B cell (primary cell): Measurements from ENCODE around the gene TIAL1. TPM values are rescaled to one million over a fixed set of nuclear protein-coding genes. Genes with fewer than 3 reads are reported as not detected.

Experiments
- ATAC-seq: fragments of 200-7000 bp; cut with Tn5 transposase; one replicate; pipeline ENCODE4 v1.10.0; 2021; ENCODE audit warnings: low read depth, mild to moderate bottlenecking, moderate number of reproducible peaks, moderate library complexity
- CTCF ChIA-PET: fragments of 350-600 bp; sonication (Branson Sonifier 250); formaldehyde crosslinking; loops from one replicate; lab custom pipeline; 2021; ENCODE audit warnings: antibody characterized with exemption, inconsistent platforms; lab: Charles Lee
- POLR2A ChIA-PET: fragments of 350-600 bp; sonication (Branson Sonifier 250); formaldehyde crosslinking; loops from one replicate; lab custom pipeline; 2021; ENCODE audit warnings: antibody characterized with exemption; lab: Charles Lee
- DNase-seq: peaks from one replicate; pipeline ENCODE4 v3.0.0; 2013
- H2AFZ ChIP-seq: 2 replicates; pipeline ENCODE4 v1.6.1; 2012; ENCODE audit warnings: mild to moderate bottlenecking, low read depth, low read length; ENCODE audit not compliant: insufficient read depth, poor library complexity, severe bottlenecking
- H3K27ac ChIP-seq, 2 donors: 1 replicate in 1 of 2; 2 replicates in 1 of 2; pipeline ENCODE4 v1.5.1; 2012 to 2013; ENCODE audit warnings: low read length in 2 of 2, mild to moderate bottlenecking in 2 of 2, moderate library complexity in 1 of 2
- H3K27me3 ChIP-seq, 4 experiments: fragments of 200-600 bp in 1 of 4; sonication (generic) in 1 of 4; replicated peaks in 1 of 4; 1 replicate in 2 of 4; 2 replicates in 2 of 4; pipeline versions ENCODE4 v1.6.1 to v1.7.0; 2013 to 2016; ENCODE audit warnings: low read length in 3 of 4, mild to moderate bottlenecking in 2 of 4, mixed read lengths in 1 of 4, moderate library complexity in 1 of 4; ENCODE audit not compliant: insufficient read depth in 4 of 4, control insufficient read depth in 3 of 4; ENCODE audit errors: control extremely low read depth in 1 of 4
- H3K36me3 ChIP-seq, 2 experiments: replicated peaks in 1 of 2; 1 replicate in 1 of 2; 2 replicates in 1 of 2; pipeline versions ENCODE4 v1.6.1 to v1.7.1; 2013; ENCODE audit warnings: low read length in 1 of 2; ENCODE audit not compliant: insufficient read depth in 2 of 2, control insufficient read depth in 1 of 2; ENCODE audit errors: control extremely low read depth in 1 of 2, extremely low read depth in 1 of 2
- H3K4me1 ChIP-seq, 2 donors: fragments of 200-600 bp in 1 of 2; sonication (generic) in 1 of 2; 1 replicate in 1 of 2; 2 replicates in 1 of 2; pipeline versions ENCODE4 v1.5.1 to v1.6.1; 2013 to 2017; ENCODE audit warnings: low read length in 2 of 2; ENCODE audit not compliant: control insufficient read depth in 2 of 2, insufficient read depth in 2 of 2
- H3K4me2 ChIP-seq: replicated peaks from 2 replicates; pipeline ENCODE3; 2012; ENCODE audit warnings: mild to moderate bottlenecking, low read depth, low read length; ENCODE audit not compliant: poor library complexity, severe bottlenecking
- H3K4me3 ChIP-seq, 5 experiments: fragments of 200-600 bp in 1 of 5; sonication (generic) in 1 of 5; 1 replicate in 3 of 5; 2 replicates in 2 of 5; pipeline versions ENCODE4 v1.5.1 to v1.7.0; 2011 to 2016; ENCODE audit warnings: low read length in 4 of 5, mild to moderate bottlenecking in 4 of 5, low read depth in 2 of 5, control low read depth in 1 of 5, moderate library complexity in 1 of 5; ENCODE audit not compliant: insufficient read depth in 1 of 5; ENCODE audit errors: control extremely low read depth in 1 of 5, extremely low read depth in 1 of 5
- H3K79me2 ChIP-seq: fragments of 200-600 bp; sonication (generic); one replicate; pipeline ENCODE4 v1.6.0; 2016; ENCODE audit warnings: low read length; ENCODE audit not compliant: control insufficient read depth, insufficient read depth
- H3K9ac ChIP-seq: fragments of 200-600 bp; sonication (generic); 2 replicates; pipeline ENCODE4 v1.6.1; 2017; ENCODE audit warnings: mild to moderate bottlenecking, low read length, moderate library complexity
- H3K9me3 ChIP-seq, 3 donors: one replicate each; pipeline versions ENCODE4 v1.6.1 to v1.7.1; 2013; ENCODE audit warnings: low read length in 2 of 3; ENCODE audit not compliant: control insufficient read depth in 2 of 3, insufficient read depth in 1 of 3; ENCODE audit errors: control extremely low read depth in 1 of 3
- H4K20me1 ChIP-seq: 2 replicates; pipeline ENCODE4 v1.6.0; 2012; ENCODE audit warnings: mild to moderate bottlenecking, low read length; ENCODE audit not compliant: insufficient read depth, control insufficient read depth, poor library complexity, severe bottlenecking
- H3K27ac Mint-ChIP-seq: one replicate; pipeline ENCODE4 v1.8.0; 2021; ENCODE audit warnings: mixed read lengths
- H3K27me3 Mint-ChIP-seq: one replicate; pipeline ENCODE4 v1.8.0; 2021; ENCODE audit warnings: mixed read lengths
- H3K4me1 Mint-ChIP-seq: one replicate; pipeline ENCODE4 v1.8.0; 2021; ENCODE audit warnings: mixed read lengths
- H3K4me3 Mint-ChIP-seq: one replicate; pipeline ENCODE4 v1.8.0; 2021; ENCODE audit warnings: mixed read lengths
- H3K9me3 Mint-ChIP-seq: one replicate; pipeline ENCODE4 v1.8.0; 2022; ENCODE audit warnings: mixed read lengths; ENCODE audit not compliant: insufficient read depth
- CTCF ChIP-seq: fragments of 200-600 bp; IDR thresholded peaks from one replicate; pipeline ENCODE4 v1.8.0; 2022; ENCODE audit warnings: antibody characterized with exemption, mild to moderate bottlenecking
- EZH2 ChIP-seq: IDR thresholded peaks from 2 replicates; pipeline ENCODE4 v1.6.1; 2012; ENCODE audit warnings: borderline replicate concordance, low read depth, mild to moderate bottlenecking, moderate library complexity, low read length; ENCODE audit not compliant: insufficient read depth, poor library complexity, severe bottlenecking
- WGBS: methylation state at CpG from one replicate; pipeline ENCODE4 v1.1.5; 2013; ENCODE audit warnings: missing lambda C conversion rate; ENCODE audit not compliant: insufficient coverage; 5-methylcytosine and 5-hydroxymethylcytosine counted together
- intact Hi-C: fragments of 100-400 bp; cut with micrococcal nuclease; formaldehyde crosslinking; loops from one replicate; pipeline ENCODE4 v1.10.0; 2022
- polyA minus RNA-seq: library from RNA; depleted of rRNA, polyadenylated mRNA; stranded (reverse); fragments of >200 nt; gene quantifications from 2 replicates; pipeline ENCODE4 v1.2.3, GENCODE V29; 2012
- polyA plus RNA-seq: library from polyadenylated mRNA; depleted of rRNA; stranded (reverse); fragments of >200 nt; gene quantifications from 2 replicates; pipeline ENCODE4 v1.2.3, GENCODE V29; 2012
- total RNA-seq, 2 donors: library from RNA; stranded (reverse); fragments of 120-200 nt in 1 of 2; gene quantifications; 1 replicate in 1 of 2; 2 replicates in 1 of 2; pipeline versions ENCODE4 v1.2.3 to v1.2.4, GENCODE V29; 2013 to 2022

The TIAL1 gene
- total RNA-seq (159 and 175 TPM in 2 replicates), polyA plus RNA-seq (98.5 and 131 TPM in 2 replicates), polyA minus RNA-seq (17.4 and 31.3 TPM in 2 replicates)
- total RNA-seq (2013): 64.9 TPM

- H3K9ac ChIP-seq: peak within 1 kb of the TSS; percentile 92
- peaks cover 54% of the 10 kb centered on the region for H3K4me1 Mint-ChIP-seq
- no peaks in the 10 kb centered on the region for H3K9me3 Mint-ChIP-seq
- H3K4me3 Mint-ChIP-seq: peak within 1 kb of the TSS; percentile 99
- no peaks in the 10 kb centered on the region for H3K27me3 ChIP-seq
- H3K4me3 ChIP-seq: peak within 1 kb of the TSS; percentile 86 to 97 (median 90)
- H3K27ac ChIP-seq: peak within 1 kb of the TSS; percentile 88 to 94
- under 1% methylated on average over 60 of the region's 66 CpGs for WGBS
- peaks cover 31 to 43% of the 10 kb centered on the region in 2 donors for H3K4me1 ChIP-seq
- H3K36me3 ChIP-seq: peaks cover 2 to 3% of the 10 kb centered on the region in 2 experiments
- ATAC-seq (peak; percentile 86), DNase-seq (peak; percentile 96)
- ChIA-PET POLR2A (interaction anchor here (1.2 to 1.6 kb wide), 3 partner anchors 54 to 296 kb away, joined by 3 to 5 read pairs (median 4); partner anchors contain the start of genes BAG3, MCMBP and SEC23IP), CTCF (interaction anchor here (0.5 to 1.3 kb wide), 2 partner anchors 225 to 397 kb away, joined by 5 read pairs; no protein-coding TSS in a partner anchor)
- TF ChIP-seq CTCF (no peak), EZH2 (no peak)
- peaks cover 31% of the 10 kb centered on the region for H4K20me1 ChIP-seq
- no peaks in the 10 kb centered on the region for H3K27me3 Mint-ChIP-seq
- H3K4me2 ChIP-seq: peak within 1 kb of the TSS; percentile 94
- H3K79me2 ChIP-seq: peaks cover 49% of the 10 kb centered on the region
- H2AFZ ChIP-seq: peak within 1 kb of the TSS; percentile 95
- peak within 1 kb of the TSS; percentile 98 for H3K27ac Mint-ChIP-seq
- no peaks in the 10 kb centered on the region for H3K9me3 ChIP-seq
- intact Hi-C loops: loop anchor here (1.0 to 5.0 kb wide), 11 partner anchors 54 to 516 kb away; partner anchors contain the start of genes EIF3A, GRK5, INPP5F and MCMBP
These were observed at the start of gene TIAL1 for GRCh38 chr10:119596537-119597404. TIAL1 (minus strand) TSS chr10:119596964; CDS start chr10:119596465, 499 bp downstream.
